Measurements from ENCODE around the gene TMEM11. TPM values are rescaled to one million over a fixed set of nuclear protein-coding genes. Genes with fewer than 3 reads are reported as not detected.

The TMEM11 gene
- total RNA-seq, 1 experiment from 2014 or later = 39.1 TPM

DNA sequence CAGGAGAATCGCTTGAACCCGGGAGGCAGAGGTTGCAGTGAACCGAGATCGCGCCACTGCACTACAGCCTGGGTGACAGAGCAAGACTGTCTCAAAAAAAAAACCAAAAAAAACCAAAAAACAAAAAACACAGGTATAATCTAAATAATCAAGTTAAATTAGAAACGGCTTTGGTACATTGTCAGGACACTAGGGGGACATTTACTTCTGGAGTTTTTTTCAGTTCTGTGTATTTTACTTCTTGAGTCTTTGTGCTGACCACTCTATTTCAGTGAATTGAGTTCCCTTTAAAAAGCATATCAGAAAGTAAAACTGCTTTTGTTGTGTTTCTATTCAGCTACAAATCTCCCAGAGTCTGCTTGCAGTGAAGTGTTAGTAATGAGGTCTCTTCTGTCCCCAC, 50.9 kb downstream of the TMEM11 start:
- no peak overlapping the region for H3K4me3 ChIP-seq (ENCODE audit: low read depth, low read length)
- POLR2A ChIA-PET = no interaction called here
- BruUV-seq (replicated peaks) = no TSS peak
- no peaks in the 10 kb centered on the region; the same call in 1 of the 2 replicates for H3K36me3 ChIP-seq (ENCODE audit: control insufficient read depth, insufficient read depth, low read length)
- H3K4me1 ChIP-seq = peaks cover 12% of the 10 kb centered on the region
- H3K9me3 ChIP-seq = no peaks in the 10 kb centered on the region
- Mint-ChIP-seq H3K9me3 (ENCODE audit: unreplicated experiment) (no peaks in the 10 kb centered on the region), H3K4me1 (ENCODE audit: low read depth, unreplicated experiment) (peaks cover 17% of the 10 kb centered on the region), H3K27ac (ENCODE audit: unreplicated experiment) (no peak overlapping the region), H3K27me3 (ENCODE audit: insufficient read depth, unreplicated experiment) (no peaks in the 10 kb centered on the region), H3K36me3 (ENCODE audit: insufficient read depth, unreplicated experiment) (no peaks in the 10 kb centered on the region), H3K4me3 (ENCODE audit: unreplicated experiment) (no peak overlapping the region)
- intact Hi-C loops (cut with micrococcal nuclease; ENCODE audit: unreplicated experiment) = no loop called here
- no peaks in the 10 kb centered on the region for H3K27me3 ChIP-seq (replicated peaks; ENCODE audit: control insufficient read depth, insufficient read depth, low read length)
- no peak for DNase-seq
- CTCF ChIA-PET = interaction anchor here (0.7 kb wide), 1 partner anchor 43 kb away, joined by 3 read pairs; no protein-coding TSS in a partner anchor
- TF ChIP-seq, protein P1, sequence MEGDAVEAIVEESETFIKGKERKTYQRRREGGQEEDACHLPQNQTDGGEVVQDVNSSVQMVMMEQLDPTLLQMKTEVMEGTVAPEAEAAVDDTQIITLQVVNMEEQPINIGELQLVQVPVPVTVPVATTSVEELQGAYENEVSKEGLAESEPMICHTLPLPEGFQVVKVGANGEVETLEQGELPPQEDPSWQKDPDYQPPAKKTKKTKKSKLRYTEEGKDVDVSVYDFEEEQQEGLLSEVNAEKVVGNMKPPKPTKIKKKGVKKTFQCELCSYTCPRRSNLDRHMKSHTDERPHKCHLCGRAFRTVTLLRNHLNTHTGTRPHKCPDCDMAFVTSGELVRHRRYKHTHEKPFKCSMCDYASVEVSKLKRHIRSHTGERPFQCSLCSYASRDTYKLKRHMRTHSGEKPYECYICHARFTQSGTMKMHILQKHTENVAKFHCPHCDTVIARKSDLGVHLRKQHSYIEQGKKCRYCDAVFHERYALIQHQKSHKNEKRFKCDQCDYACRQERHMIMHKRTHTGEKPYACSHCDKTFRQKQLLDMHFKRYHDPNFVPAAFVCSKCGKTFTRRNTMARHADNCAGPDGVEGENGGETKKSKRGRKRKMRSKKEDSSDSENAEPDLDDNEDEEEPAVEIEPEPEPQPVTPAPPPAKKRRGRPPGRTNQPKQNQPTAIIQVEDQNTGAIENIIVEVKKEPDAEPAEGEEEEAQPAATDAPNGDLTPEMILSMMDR (IDR thresholded peaks at IDR 0.05; ENCODE audit: insufficient read depth in 1 of 2, low read depth in 1 of 2, low read length in 1 of 2, severe bottlenecking in 1 of 2, unreplicated experiment in 1 of 2) = no peak

DNA sequence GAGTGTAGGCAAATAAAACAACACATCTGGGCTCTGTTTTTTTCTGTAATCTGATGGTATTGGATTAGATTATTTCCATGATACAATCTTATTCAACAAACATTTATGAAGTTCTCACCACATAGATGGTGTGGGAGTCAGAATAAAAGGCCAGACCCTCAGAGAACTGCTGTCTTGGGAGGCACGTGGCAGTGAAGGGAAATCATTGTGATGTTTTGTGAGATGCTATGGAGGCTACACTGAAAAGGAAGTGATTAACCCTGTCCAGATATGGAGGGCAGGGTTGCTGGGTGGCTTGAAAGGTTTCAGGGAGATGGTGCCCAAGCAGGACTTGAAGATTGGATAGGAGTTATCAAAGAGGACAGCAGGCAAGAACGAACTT, 51.6 kb downstream of the TMEM11 start:
- peaks cover 12% of the 10 kb centered on the region for H3K4me1 ChIP-seq
- TF ChIP-seq, protein P1 (IDR thresholded peaks at IDR 0.05; ENCODE audit: insufficient read depth in 1 of 2, low read depth in 1 of 2, low read length in 1 of 2, severe bottlenecking in 1 of 2, unreplicated experiment in 1 of 2) = no peak
- Mint-ChIP-seq H3K4me3 (ENCODE audit: unreplicated experiment) (no peak overlapping the region), H3K9me3 (ENCODE audit: unreplicated experiment) (no peaks in the 10 kb centered on the region), H3K27ac (ENCODE audit: unreplicated experiment) (peak overlapping the region; percentile 56), H3K4me1 (ENCODE audit: low read depth, unreplicated experiment) (peaks cover 17% of the 10 kb centered on the region), H3K36me3 (ENCODE audit: insufficient read depth, unreplicated experiment) (no peaks in the 10 kb centered on the region), H3K27me3 (ENCODE audit: insufficient read depth, unreplicated experiment) (no peaks in the 10 kb centered on the region)
- ChIA-PET CTCF (interaction anchor here (0.7 kb wide), 1 partner anchor 43 kb away, joined by 3 read pairs; no protein-coding TSS in a partner anchor), POLR2A (no interaction called here)
- intact Hi-C loops (cut with micrococcal nuclease; ENCODE audit: unreplicated experiment) = no loop called here
- H3K27me3 ChIP-seq (replicated peaks; ENCODE audit: control insufficient read depth, insufficient read depth, low read length) = no peaks in the 10 kb centered on the region
- no peaks in the 10 kb centered on the region; the same call in 1 of the 2 replicates for H3K36me3 ChIP-seq (ENCODE audit: control insufficient read depth, insufficient read depth, low read length)
- no TSS peak for BruUV-seq (replicated peaks)
- no peak for DNase-seq
- H3K4me3 ChIP-seq (ENCODE audit: low read depth, low read length) = no peak overlapping the region
- H3K9me3 ChIP-seq = no peaks in the 10 kb centered on the region

DNA sequence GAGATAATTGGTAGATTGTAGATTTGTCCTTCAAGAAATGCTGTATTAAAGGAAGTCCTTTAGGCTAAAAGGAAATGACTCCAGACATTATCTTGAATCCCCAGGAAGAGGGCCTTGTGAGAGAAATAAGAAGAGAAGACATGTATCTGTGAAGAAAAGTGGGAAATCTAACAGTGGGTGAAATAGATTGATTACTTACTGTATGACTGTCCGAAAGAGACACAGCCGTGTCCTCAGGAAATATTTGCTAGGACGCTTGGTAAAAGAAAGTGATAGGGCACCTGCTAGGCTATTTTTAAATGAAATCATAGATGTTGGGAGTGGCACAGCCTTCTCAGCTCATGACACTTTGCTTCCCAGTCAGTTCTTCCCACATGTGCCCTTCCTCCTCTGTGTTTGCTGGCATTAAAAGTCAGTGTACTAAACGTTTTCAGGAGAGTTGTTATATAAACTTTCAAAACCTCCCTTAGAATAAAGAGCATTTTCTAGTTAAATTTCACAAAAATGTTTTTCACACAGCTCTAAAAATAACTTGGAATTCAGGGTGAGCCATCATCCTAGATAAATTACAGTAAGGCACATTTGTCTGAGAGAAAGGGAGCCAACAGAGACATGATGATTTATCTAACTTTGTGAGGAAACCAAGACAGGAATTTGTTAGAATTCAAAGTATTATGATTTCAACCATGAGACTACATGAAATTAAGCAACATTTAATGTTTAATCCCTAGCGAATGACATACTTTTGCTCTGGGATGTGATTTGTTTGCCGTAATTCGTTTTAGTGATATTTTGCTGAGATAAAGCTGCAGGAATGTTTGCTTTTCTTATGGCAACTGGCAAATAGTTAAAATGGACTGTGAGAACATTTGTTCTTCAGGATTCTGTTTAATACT, 52.2 kb downstream of the TMEM11 start:
- Mint-ChIP-seq H3K27ac (ENCODE audit: unreplicated experiment) (peak overlapping the region; percentile 56), H3K4me3 (ENCODE audit: unreplicated experiment) (no peak overlapping the region)
- CTCF ChIA-PET = no interaction called here

More for the DNA sequence above, 52.2 kb downstream of the TMEM11 start:
- no peaks in the 10 kb centered on the region for H3K36me3 Mint-ChIP-seq (ENCODE audit: insufficient read depth, unreplicated experiment)
- Histone ChIP-seq H3K4me3 (ENCODE audit: low read depth, low read length) (no peak overlapping the region), H3K36me3 (ENCODE audit: control insufficient read depth, insufficient read depth, low read length) (no peaks in the 10 kb centered on the region), H3K27me3 (replicated peaks; ENCODE audit: control insufficient read depth, insufficient read depth, low read length) (no peaks in the 10 kb centered on the region), H3K4me1 (peaks cover 12% of the 10 kb centered on the region), H3K9me3 (no peaks in the 10 kb centered on the region)
- POLR2A ChIA-PET = no interaction called here
- H3K27me3 Mint-ChIP-seq (ENCODE audit: insufficient read depth, unreplicated experiment) = no peaks in the 10 kb centered on the region
- BruUV-seq (replicated peaks) = no TSS peak
- intact Hi-C loops (cut with micrococcal nuclease; ENCODE audit: unreplicated experiment) = no loop called here
- TF ChIP-seq, protein P1 (IDR thresholded peaks at IDR 0.05; ENCODE audit: insufficient read depth in 1 of 2, low read depth in 1 of 2, low read length in 1 of 2, severe bottlenecking in 1 of 2, unreplicated experiment in 1 of 2) = no peak
- DNase-seq = no peak
- peaks cover 17% of the 10 kb centered on the region for H3K4me1 Mint-ChIP-seq (ENCODE audit: low read depth, unreplicated experiment)
- no peaks in the 10 kb centered on the region for H3K9me3 Mint-ChIP-seq (ENCODE audit: unreplicated experiment)
